HepG2 (cell line): ENCODE data around the gene IFNLR1. TPM values are rescaled to one million over a fixed set of nuclear protein-coding genes. Genes with fewer than 3 reads are reported as not detected.

Source experiments
- ATAC-seq: fragments of 200-7000 bp; cut with Tn5 transposase; 3 replicates; pipeline ENCODE4 v1.9.1; 2020; ENCODE audit warnings: mild to moderate bottlenecking, moderate library complexity
- BruUV-seq: library from RNA; stranded (reverse); fragments of 400-500 nt; replicated peaks from 2 replicates; lab custom pipeline; 2021; lab: Mats Ljungman, UMichigan
- CTCF ChIA-PET: fragments of 300-600 bp; formaldehyde crosslinking; extraction: SDS; loops from one replicate; lab custom pipeline; 2021; ENCODE audit warnings: low total read pairs, inconsistent platforms, low intra/inter-chr PET ratio; lab: Yijun Ruan, JAX
- POLR2A ChIA-PET: fragments of 350-600 bp; sonication (Branson Sonifier 250); formaldehyde crosslinking; loops from one replicate; lab custom pipeline; 2020; ENCODE audit warnings: antibody characterized with exemption, inconsistent platforms; lab: Yijun Ruan, JAX
- DNase-seq: peaks from one replicate; pipeline ENCODE4 v3.0.0-alpha.2; 2015; ENCODE audit warnings: low spot score
- FAIRE-seq: peaks from 3 replicates; lab custom pipeline; 2011; peaks lifted over from hg19 to GRCh38; lab: Jason Lieb, UNC
- H2AFZ ChIP-seq: one replicate; pipeline ENCODE4 v1.6.1; 2011; ENCODE audit warnings: low read length, inconsistent platforms
- H3K27ac ChIP-seq: fragments of 300-600 bp; 3 replicates; pipeline ENCODE4 v1.8.0; 2011; ENCODE audit warnings: mixed run types, mild to moderate bottlenecking, mixed read lengths, low read length, inconsistent platforms; ENCODE audit not compliant: insufficient read depth; ENCODE audit errors: extremely low read length
- H3K27me3 ChIP-seq, 2 experiments: fragments of 200-600 bp in 1 of 2; 2 replicates in 1 of 2; 3 replicates in 1 of 2; pipeline versions ENCODE4 v1.6.0 to v1.8.0; 2011; ENCODE audit warnings: low read length in 2 of 2, mild to moderate bottlenecking in 2 of 2, moderate library complexity in 2 of 2, inconsistent platforms in 1 of 2; ENCODE audit not compliant: insufficient read depth in 2 of 2, control insufficient read depth in 1 of 2
- H3K36me3 ChIP-seq, 2 experiments: fragments of 200-600 bp in 1 of 2; replicated peaks in 1 of 2; 2 replicates in 1 of 2; 3 replicates in 1 of 2; pipeline versions ENCODE4 v1.5.1 to v1.8.0; 2011; ENCODE audit warnings: low read length in 2 of 2, inconsistent platforms in 1 of 2; ENCODE audit not compliant: insufficient read depth in 2 of 2, control insufficient read depth in 1 of 2
- H3K4me1 ChIP-seq: 2 replicates; pipeline ENCODE4 v1.5.1; 2012; ENCODE audit warnings: low read length, inconsistent platforms; ENCODE audit not compliant: insufficient read depth
- H3K4me2 ChIP-seq: 2 replicates; pipeline ENCODE4 v1.6.0; 2011; ENCODE audit warnings: low read depth, low read length, inconsistent platforms
- H3K4me3 ChIP-seq, 3 experiments: fragments of 200-600 bp in 1 of 3; sonication (generic), shearing (Covaris generic) in 1 of 3; replicated peaks in 1 of 3; 2 replicates each; pipeline ENCODE4 v1.5.1; 2011 to 2016; ENCODE audit warnings: low read length in 3 of 3, inconsistent platforms in 2 of 3, low read depth in 2 of 3, mild to moderate bottlenecking in 2 of 3, control low read depth in 1 of 3, mixed read lengths in 1 of 3; ENCODE audit not compliant: insufficient read depth in 1 of 3
- H3K79me2 ChIP-seq: one replicate; pipeline ENCODE4 v1.6.1; 2011; ENCODE audit warnings: low read length, inconsistent platforms; ENCODE audit not compliant: insufficient read depth
- H3K9ac ChIP-seq: 2 replicates; pipeline ENCODE4 v1.6.0; 2011; ENCODE audit warnings: mild to moderate bottlenecking, low read depth, low read length, inconsistent platforms; ENCODE audit not compliant: insufficient read depth
- H3K9me3 ChIP-seq: 2 replicates; pipeline ENCODE4 v1.5.1; 2012; ENCODE audit warnings: mild to moderate bottlenecking, low read length
- H4K20me1 ChIP-seq: 2 replicates; pipeline ENCODE4 v1.6.0; 2011; ENCODE audit warnings: inconsistent platforms, mild to moderate bottlenecking, low read length, moderate library complexity; ENCODE audit not compliant: insufficient read depth
- BCL6 ChIP-seq: IDR thresholded peaks from 2 replicates; pipeline ENCODE4 v1.6.1; 2016; ENCODE audit warnings: missing genetic modification reagents, missing compliant biosample characterization
- CREB3 ChIP-seq: sonication (generic); formaldehyde crosslinking; IDR thresholded peaks from 2 replicates; pipeline ENCODE4 v1.5.0; 2020; ENCODE audit warnings: missing genetic modification reagents
- FOSL2 ChIP-seq: sonication (generic); formaldehyde crosslinking; IDR thresholded peaks from 2 replicates; pipeline ENCODE4 v1.4.0; 2020; ENCODE audit warnings: missing genetic modification reagents
- KDM1A ChIP-seq: IDR thresholded peaks from 2 replicates; pipeline ENCODE4 v1.6.1; 2016; ENCODE audit warnings: missing compliant biosample characterization
- MLLT10 ChIP-seq: sonication (generic); formaldehyde crosslinking; IDR thresholded peaks from 2 replicates; pipeline ENCODE4 v1.4.0; 2020; ENCODE audit warnings: missing genetic modification reagents
- NR2F6 ChIP-seq, 2 experiments: IDR thresholded peaks; 2 replicates each; pipeline ENCODE4 v1.6.1; 2016; ENCODE audit warnings: antibody characterized with exemption in 1 of 2, mild to moderate bottlenecking in 1 of 2
- RARA ChIP-seq: IDR thresholded peaks from 2 replicates; pipeline ENCODE4 v1.6.1; 2016; ENCODE audit warnings: missing genetic modification reagents, missing compliant biosample characterization
- ZKSCAN1 ChIP-seq: fragments of 150-350 bp; IDR thresholded peaks from 2 replicates; pipeline ENCODE4 v1.6.1; 2014; ENCODE audit warnings: low read length
- ZSCAN9 ChIP-seq: IDR thresholded peaks from 2 replicates; pipeline ENCODE4 v1.6.1; 2016; ENCODE audit warnings: borderline replicate concordance
- WGBS: methylation state at CpG from one replicate; pipeline ENCODE4 v1.1.6; 2017; ENCODE audit warnings: low lambda C conversion rate; 5-methylcytosine and 5-hydroxymethylcytosine counted together
- in situ Hi-C: cut with HindIII; loops from 2 replicates; pipeline ENCODE4 v1.10.0; 2017; ENCODE audit warnings: low pct_unique_long_range_greater_than_20kb; ENCODE audit not compliant: extremely low pct_ligation_motif_present
- intact Hi-C: fragments of 100-400 bp; cut with micrococcal nuclease; formaldehyde crosslinking; loops from one replicate; pipeline ENCODE4 v1.10.0; 2022; ENCODE audit not compliant: unreplicated experiment
- polyA plus RNA-seq, 8 experiments: library from polyadenylated mRNA; depleted of rRNA in 3 of 8; stranded (reverse) in 7 of 8; unstranded in 1 of 8; fragments of >200 nt; fragmentation: Illumina TruSeq in 4 of 8; extraction: Trizol in 4 of 8; gene quantifications; 2 replicates each; pipeline versions ENCODE4 v1.2.1 to v1.2.3, GENCODE V29; 2011 to 2016; ENCODE audit warnings: low read depth in 4 of 8, missing spikeins in 1 of 8, mixed read lengths in 1 of 8; ENCODE audit not compliant: insufficient read depth in 1 of 8
- total RNA-seq, 5 experiments: library from RNA; depleted of rRNA; stranded (reverse); fragments of >200 nt; fragmentation: Illumina TruSeq; extraction: Trizol; gene quantifications; 2 replicates each; pipeline ENCODE4 v1.2.3, GENCODE V29; 2016; ENCODE audit warnings: low read depth in 1 of 5
- TF ChIP-seq, protein P1 (sequence below): IDR thresholded peaks from 2 replicates; pipeline ENCODE4 v1.4.0; 2020; ENCODE audit warnings: mild to moderate bottlenecking, missing genetic modification reagents

IFNLR1 gene
- total and polyA plus RNA-seq, 2 of the 13 experiments (the other 11 are each of a cell fraction or from before 2014, with no cell fraction given), result 3.8 to 8.5 TPM

DNA sequence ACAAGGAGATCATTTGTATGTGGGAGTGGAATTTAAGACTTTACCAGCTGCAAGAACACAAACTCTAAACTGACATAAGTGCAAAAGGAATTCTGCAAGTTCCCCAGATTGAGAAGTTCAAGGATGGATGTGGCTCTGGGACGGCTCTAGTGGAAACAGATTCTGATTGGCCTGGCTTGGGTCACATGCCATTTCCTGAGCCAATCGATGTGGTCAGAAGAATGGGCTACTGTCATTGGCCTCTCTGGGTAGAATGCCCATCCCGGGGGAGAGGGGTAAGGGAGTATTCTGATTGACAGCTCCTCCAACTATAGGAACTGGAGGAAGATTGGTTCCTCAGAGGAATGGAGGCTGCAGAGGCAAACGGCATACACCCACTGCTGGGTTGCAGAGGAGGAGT, 6.0 kb upstream of the IFNLR1 start (continued):
- TF ChIP-seq NR2F6 (IDR thresholded peaks at IDR 0.05), result no peak
- no peak for TF ChIP-seq NR2F6 (CRISPR knock-in tag; IDR thresholded peaks at IDR 0.05)

DNA sequence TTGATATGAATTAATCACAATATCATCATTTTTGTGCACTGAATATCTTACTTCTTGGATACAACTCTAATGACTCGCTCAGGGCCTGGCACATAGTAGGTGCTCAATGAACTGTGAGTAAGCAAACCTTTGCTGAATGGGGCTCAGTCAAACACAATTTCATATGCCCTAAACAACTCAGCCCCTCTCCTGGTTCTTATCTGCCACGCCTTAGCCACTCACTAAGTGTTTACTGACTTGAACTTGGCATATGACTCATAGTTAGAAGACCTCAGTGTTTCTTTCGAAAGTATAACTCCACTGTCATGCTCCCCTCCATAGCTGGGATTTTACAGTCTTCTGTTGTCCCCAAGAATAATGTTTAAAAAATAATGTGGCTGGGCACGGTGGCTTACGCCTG, 4.8 kb upstream of the IFNLR1 start:
- 18% methylated on average over 5 of the region's 5 CpGs for WGBS

More for the DNA sequence above, 4.8 kb upstream of the IFNLR1 start:
- DNase-seq, result no peak
- in situ Hi-C loops, result no loop called here
- no peak for FAIRE-seq
- ChIA-PET POLR2A (no interaction called here), CTCF (no interaction called here)
- no TSS peak for BruUV-seq
- H3K9me3 ChIP-seq, result no peaks in the 10 kb centered on the region
- no peak overlapping the region for H2AFZ ChIP-seq
- no peaks in the 10 kb centered on the region for H3K79me2 ChIP-seq
- H4K20me1 ChIP-seq, result no peaks in the 10 kb centered on the region
- TF ChIP-seq ZKSCAN1, result peak; percentile 91
- peak; percentile 64; the same call in 1 of the 2 replicates for TF ChIP-seq ZSCAN9 (CRISPR knock-in tag)
- peak; percentile 56 for TF ChIP-seq RARA (CRISPR knock-in tag)
- TF ChIP-seq, protein P1, sequence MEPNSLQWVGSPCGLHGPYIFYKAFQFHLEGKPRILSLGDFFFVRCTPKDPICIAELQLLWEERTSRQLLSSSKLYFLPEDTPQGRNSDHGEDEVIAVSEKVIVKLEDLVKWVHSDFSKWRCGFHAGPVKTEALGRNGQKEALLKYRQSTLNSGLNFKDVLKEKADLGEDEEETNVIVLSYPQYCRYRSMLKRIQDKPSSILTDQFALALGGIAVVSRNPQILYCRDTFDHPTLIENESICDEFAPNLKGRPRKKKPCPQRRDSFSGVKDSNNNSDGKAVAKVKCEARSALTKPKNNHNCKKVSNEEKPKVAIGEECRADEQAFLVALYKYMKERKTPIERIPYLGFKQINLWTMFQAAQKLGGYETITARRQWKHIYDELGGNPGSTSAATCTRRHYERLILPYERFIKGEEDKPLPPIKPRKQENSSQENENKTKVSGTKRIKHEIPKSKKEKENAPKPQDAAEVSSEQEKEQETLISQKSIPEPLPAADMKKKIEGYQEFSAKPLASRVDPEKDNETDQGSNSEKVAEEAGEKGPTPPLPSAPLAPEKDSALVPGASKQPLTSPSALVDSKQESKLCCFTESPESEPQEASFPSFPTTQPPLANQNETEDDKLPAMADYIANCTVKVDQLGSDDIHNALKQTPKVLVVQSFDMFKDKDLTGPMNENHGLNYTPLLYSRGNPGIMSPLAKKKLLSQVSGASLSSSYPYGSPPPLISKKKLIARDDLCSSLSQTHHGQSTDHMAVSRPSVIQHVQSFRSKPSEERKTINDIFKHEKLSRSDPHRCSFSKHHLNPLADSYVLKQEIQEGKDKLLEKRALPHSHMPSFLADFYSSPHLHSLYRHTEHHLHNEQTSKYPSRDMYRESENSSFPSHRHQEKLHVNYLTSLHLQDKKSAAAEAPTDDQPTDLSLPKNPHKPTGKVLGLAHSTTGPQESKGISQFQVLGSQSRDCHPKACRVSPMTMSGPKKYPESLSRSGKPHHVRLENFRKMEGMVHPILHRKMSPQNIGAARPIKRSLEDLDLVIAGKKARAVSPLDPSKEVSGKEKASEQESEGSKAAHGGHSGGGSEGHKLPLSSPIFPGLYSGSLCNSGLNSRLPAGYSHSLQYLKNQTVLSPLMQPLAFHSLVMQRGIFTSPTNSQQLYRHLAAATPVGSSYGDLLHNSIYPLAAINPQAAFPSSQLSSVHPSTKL (CRISPR knock-in tag), result peak; percentile 24; the same call in 1 of the 2 replicates
- TF ChIP-seq MLLT10 (CRISPR knock-in tag), result no peak
- peak; percentile 83 for TF ChIP-seq FOSL2 (CRISPR knock-in tag)
- no peak for TF ChIP-seq CREB3
- TF ChIP-seq KDM1A (CRISPR knock-in tag), result peak; percentile 26; the same call in 1 of the 2 replicates
- 0 out of 2 replicates have a peak, but pooled peaks have one; percentile 19 for TF ChIP-seq BCL6 (CRISPR knock-in tag)
- H3K4me2 ChIP-seq, result no peak overlapping the region
- no peak for ATAC-seq
- intact Hi-C loops, result loop anchor here (10.0 kb wide), 1 partner anchor 443 kb away; no protein-coding TSS in a partner anchor
- no peak overlapping the region for H3K4me3 ChIP-seq
- no peaks in the 10 kb centered on the region for H3K27me3 ChIP-seq
- H3K4me1 ChIP-seq, result peaks cover 47% of the 10 kb centered on the region
- no peak overlapping the region for H3K9ac ChIP-seq
- H3K36me3 ChIP-seq, result no peaks in the 10 kb centered on the region
- no peak overlapping the region for H3K27ac ChIP-seq
